ENCODE data around the gene FAM107A. TPM values are rescaled to one million over a fixed set of nuclear protein-coding genes. Genes with fewer than 3 reads are reported as not detected.

FAM107A gene
- not detected for total RNA-seq

- DNase-seq, result no peak
Observed at GRCh38 chr3:58577269-58577821, at the start of gene FAM107A. Gene FAM107A, minus strand, starts transcription at chr3:58577391. Its CDS starts 7,531 bp downstream, at chr3:58569860.

GRCh38 chr3:58625196-58625824 is 48.1 kb upstream of the FAM107A start:
- no peak for DNase-seq

GRCh38 chr3:58624550-58624949 is 47.4 kb upstream of the FAM107A start:
- DNase-seq, result no peak

- no peak for DNase-seq
Observed at GRCh38 chr3:58623961-58624360, 46.8 kb upstream of the FAM107A start.

GRCh38 chr3:58623478-58623877 is 46.3 kb upstream of the FAM107A start:
- DNase-seq, result no peak

GRCh38 chr3:58622892-58623291 is 45.7 kb upstream of the FAM107A start:
- DNase-seq, result no peak

GRCh38 chr3:58622436-58622835 is 45.2 kb upstream of the FAM107A start:
- no peak for DNase-seq

- no peak for DNase-seq
Observed at GRCh38 chr3:58621086-58621830, 44.1 kb upstream of the FAM107A start.

- DNase-seq, result no peak
Observed at GRCh38 chr3:58620421-58620820, 43.2 kb upstream of the FAM107A start.

- no peak for DNase-seq
Observed at GRCh38 chr3:58617338-58617761, 40.2 kb upstream of the FAM107A start.

- DNase-seq, result no peak
Observed at GRCh38 chr3:58613236-58614132, 36.3 kb upstream of the FAM107A start.

- DNase-seq, result no peak
Observed at GRCh38 chr3:58612830-58613229, 35.6 kb upstream of the FAM107A start.

- no peak for DNase-seq
Observed at GRCh38 chr3:58609990-58610389, 32.8 kb upstream of the FAM107A start.

- DNase-seq, result no peak
Observed at GRCh38 chr3:58608648-58609047, 31.5 kb upstream of the FAM107A start.

- no peak for DNase-seq
Observed at GRCh38 chr3:58607816-58608215, 30.6 kb upstream of the FAM107A start.

- no peak for DNase-seq
Observed at GRCh38 chr3:58606693-58607092, 29.5 kb upstream of the FAM107A start.

- DNase-seq, result no peak
Observed at GRCh38 chr3:58604031-58604430, 26.8 kb upstream of the FAM107A start.

- DNase-seq, result no peak
Observed at GRCh38 chr3:58603606-58604005, 26.4 kb upstream of the FAM107A start.

- no peak for DNase-seq
Observed at GRCh38 chr3:58597770-58598310, 20.6 kb upstream of the FAM107A start.

GRCh38 chr3:58596834-58597518 is 19.8 kb upstream of the FAM107A start:
- no peak for DNase-seq

- no peak for DNase-seq
Observed at GRCh38 chr3:58594117-58594516, 16.9 kb upstream of the FAM107A start.
